ENCODE results near the gene CDH12.

DNA sequence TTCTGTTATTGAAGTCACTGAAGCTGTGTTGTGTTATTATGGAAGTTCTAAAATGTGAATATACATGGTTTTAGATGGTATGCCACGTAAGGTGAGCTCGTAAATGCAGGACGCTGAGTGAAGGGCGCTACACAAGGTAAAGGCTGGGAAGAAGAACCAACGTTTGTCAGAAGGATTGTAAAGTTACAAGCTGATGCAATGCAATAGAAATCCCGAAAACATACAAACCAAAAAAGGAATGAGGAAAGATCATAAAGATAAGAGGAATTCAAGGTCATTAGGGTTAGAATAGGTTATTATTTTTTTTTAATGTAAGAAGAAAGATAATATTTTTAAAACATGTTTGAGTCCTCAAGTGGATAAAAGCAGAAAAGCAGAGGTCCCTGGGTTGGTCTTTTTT, 538.6 kb downstream of the CDH12 start:
- TF ChIP-seq RFX5 (IDR thresholded peaks at IDR 0.05) (no peak), CEBPB (IDR thresholded peaks at IDR 0.05) (no peak), POLR2A (IDR thresholded peaks at IDR 0.05; ENCODE audit: low read length) (no peak), EP300 (IDR thresholded peaks at IDR 0.05) (no peak), BHLHE40 (IDR thresholded peaks at IDR 0.05; ENCODE audit: low read depth, low read length) (no peak), MYC (IDR thresholded peaks at IDR 0.05; ENCODE audit: borderline replicate concordance, low read length) (no peak), HOXB13 (CRISPR knock-in tag; IDR thresholded peaks at IDR 0.05; ENCODE audit: low read depth) (no peak), HOXA7 (CRISPR knock-in tag; IDR thresholded peaks at IDR 0.05) (no peak), RAD21 (conservative IDR thresholded peaks at IDR 0.05 in 1 of 2, IDR thresholded peaks at IDR 0.05 in 1 of 2) (no peak), KDM1A (IDR thresholded peaks at IDR 0.05; ENCODE audit: low read depth) (no peak), POLR2AphosphoS2 (conservative IDR thresholded peaks at IDR 0.05; ENCODE audit: low read length) (no peak)
- TF ChIP-seq, protein P1, sequence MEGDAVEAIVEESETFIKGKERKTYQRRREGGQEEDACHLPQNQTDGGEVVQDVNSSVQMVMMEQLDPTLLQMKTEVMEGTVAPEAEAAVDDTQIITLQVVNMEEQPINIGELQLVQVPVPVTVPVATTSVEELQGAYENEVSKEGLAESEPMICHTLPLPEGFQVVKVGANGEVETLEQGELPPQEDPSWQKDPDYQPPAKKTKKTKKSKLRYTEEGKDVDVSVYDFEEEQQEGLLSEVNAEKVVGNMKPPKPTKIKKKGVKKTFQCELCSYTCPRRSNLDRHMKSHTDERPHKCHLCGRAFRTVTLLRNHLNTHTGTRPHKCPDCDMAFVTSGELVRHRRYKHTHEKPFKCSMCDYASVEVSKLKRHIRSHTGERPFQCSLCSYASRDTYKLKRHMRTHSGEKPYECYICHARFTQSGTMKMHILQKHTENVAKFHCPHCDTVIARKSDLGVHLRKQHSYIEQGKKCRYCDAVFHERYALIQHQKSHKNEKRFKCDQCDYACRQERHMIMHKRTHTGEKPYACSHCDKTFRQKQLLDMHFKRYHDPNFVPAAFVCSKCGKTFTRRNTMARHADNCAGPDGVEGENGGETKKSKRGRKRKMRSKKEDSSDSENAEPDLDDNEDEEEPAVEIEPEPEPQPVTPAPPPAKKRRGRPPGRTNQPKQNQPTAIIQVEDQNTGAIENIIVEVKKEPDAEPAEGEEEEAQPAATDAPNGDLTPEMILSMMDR (IDR thresholded peaks at IDR 0.05): no peak
- TF ChIP-seq, protein P2, sequence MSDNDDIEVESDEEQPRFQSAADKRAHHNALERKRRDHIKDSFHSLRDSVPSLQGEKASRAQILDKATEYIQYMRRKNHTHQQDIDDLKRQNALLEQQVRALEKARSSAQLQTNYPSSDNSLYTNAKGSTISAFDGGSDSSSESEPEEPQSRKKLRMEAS (IDR thresholded peaks at IDR 0.05): no peak
- TF ChIP-seq, protein P3, sequence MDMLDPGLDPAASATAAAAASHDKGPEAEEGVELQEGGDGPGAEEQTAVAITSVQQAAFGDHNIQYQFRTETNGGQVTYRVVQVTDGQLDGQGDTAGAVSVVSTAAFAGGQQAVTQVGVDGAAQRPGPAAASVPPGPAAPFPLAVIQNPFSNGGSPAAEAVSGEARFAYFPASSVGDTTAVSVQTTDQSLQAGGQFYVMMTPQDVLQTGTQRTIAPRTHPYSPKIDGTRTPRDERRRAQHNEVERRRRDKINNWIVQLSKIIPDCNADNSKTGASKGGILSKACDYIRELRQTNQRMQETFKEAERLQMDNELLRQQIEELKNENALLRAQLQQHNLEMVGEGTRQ (IDR thresholded peaks at IDR 0.05): no peak
